ENCODE results near the gene CLCC1. TPM values are rescaled to one million over a fixed set of nuclear protein-coding genes. Genes with fewer than 3 reads are reported as not detected.

Gene CLCC1
- total and polyA plus RNA-seq, 2 experiments from 2014 or later: 16.6 to 18.4 TPM

DNA sequence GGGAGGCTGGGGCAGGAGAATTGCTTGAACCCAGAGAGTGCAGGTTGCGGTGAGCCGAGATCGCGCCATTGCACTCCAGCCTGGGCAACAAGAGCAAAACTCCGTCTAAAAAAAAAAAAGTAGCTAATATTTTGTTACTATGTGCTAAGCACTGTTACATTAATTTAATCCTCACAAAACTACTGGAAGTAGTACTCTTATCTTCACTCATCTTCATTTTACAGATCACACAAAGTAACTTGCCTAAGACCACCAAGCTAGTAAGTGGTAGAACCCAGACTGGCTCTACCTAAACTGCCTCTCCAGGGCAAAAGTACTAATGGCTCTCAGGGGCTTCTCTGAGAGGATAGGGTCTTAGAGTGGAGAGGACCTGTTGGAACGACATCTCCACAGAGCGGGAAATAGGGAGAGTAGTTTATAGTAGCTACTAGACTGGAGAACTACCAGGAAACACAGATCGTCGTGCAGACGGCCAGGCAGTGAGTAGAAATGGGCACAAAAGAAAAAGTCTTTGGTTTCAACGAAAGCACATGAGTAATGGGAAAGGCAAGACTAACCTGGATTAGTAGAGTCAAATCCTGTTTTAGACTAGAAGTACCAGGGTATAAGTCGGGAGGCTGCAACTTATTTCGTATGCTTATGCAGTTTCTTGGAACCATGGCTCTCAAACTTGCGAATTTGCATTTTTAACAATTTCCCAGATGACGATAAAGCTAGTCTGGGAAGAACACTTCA lies 1.4 kb downstream of the CLCC1 start:
- no peak overlapping the region for H2AFZ ChIP-seq
- no peaks in the 10 kb centered on the region for H3K9me3 Mint-ChIP-seq
- H3K9me2 ChIP-seq (ENCODE audit: insufficient read depth): no peaks in the 10 kb centered on the region
- H3K4me3 Mint-ChIP-seq: peak overlapping the region; percentile 81
- 0 out of 2 replicates have a peak, but pooled peaks cover 5% of the 10 kb centered on the region for H3F3A ChIP-seq (replicated peaks; ENCODE audit: low read depth)
- H3K36me3 Mint-ChIP-seq (ENCODE audit: low read depth): no peaks in the 10 kb centered on the region
- ATAC-seq (no peak), DNase-seq (ENCODE audit: low spot score) (no peak)
- H3K4me3 ChIP-seq: peak overlapping the region; percentile 88
- peaks cover 58% of the 10 kb centered on the region for H3K79me2 ChIP-seq (replicated peaks; ENCODE audit: insufficient read depth)
- no peaks in the 10 kb centered on the region for H3K27me3 ChIP-seq (ENCODE audit: insufficient read depth)
- no peak overlapping the region for H3K27ac ChIP-seq (ENCODE audit: low read depth)
- H3K27ac Mint-ChIP-seq: no peak overlapping the region
- peaks cover 9% of the 10 kb centered on the region for H3K4me1 Mint-ChIP-seq
- peaks cover 2% of the 10 kb centered on the region for H3K27me3 Mint-ChIP-seq (ENCODE audit: insufficient read depth, low read depth, poor library complexity)
- H3K4me2 ChIP-seq: peak overlapping the region; percentile 81
- no peak for TF ChIP-seq EZH2phosphoT487 (IDR thresholded peaks at IDR 0.05; ENCODE audit: unreplicated experiment)
- no peak for TF ChIP-seq ZNF331 (CRISPR knock-in tag; IDR thresholded peaks at IDR 0.05; ENCODE audit: low read depth)
- TF ChIP-seq, protein P1, sequence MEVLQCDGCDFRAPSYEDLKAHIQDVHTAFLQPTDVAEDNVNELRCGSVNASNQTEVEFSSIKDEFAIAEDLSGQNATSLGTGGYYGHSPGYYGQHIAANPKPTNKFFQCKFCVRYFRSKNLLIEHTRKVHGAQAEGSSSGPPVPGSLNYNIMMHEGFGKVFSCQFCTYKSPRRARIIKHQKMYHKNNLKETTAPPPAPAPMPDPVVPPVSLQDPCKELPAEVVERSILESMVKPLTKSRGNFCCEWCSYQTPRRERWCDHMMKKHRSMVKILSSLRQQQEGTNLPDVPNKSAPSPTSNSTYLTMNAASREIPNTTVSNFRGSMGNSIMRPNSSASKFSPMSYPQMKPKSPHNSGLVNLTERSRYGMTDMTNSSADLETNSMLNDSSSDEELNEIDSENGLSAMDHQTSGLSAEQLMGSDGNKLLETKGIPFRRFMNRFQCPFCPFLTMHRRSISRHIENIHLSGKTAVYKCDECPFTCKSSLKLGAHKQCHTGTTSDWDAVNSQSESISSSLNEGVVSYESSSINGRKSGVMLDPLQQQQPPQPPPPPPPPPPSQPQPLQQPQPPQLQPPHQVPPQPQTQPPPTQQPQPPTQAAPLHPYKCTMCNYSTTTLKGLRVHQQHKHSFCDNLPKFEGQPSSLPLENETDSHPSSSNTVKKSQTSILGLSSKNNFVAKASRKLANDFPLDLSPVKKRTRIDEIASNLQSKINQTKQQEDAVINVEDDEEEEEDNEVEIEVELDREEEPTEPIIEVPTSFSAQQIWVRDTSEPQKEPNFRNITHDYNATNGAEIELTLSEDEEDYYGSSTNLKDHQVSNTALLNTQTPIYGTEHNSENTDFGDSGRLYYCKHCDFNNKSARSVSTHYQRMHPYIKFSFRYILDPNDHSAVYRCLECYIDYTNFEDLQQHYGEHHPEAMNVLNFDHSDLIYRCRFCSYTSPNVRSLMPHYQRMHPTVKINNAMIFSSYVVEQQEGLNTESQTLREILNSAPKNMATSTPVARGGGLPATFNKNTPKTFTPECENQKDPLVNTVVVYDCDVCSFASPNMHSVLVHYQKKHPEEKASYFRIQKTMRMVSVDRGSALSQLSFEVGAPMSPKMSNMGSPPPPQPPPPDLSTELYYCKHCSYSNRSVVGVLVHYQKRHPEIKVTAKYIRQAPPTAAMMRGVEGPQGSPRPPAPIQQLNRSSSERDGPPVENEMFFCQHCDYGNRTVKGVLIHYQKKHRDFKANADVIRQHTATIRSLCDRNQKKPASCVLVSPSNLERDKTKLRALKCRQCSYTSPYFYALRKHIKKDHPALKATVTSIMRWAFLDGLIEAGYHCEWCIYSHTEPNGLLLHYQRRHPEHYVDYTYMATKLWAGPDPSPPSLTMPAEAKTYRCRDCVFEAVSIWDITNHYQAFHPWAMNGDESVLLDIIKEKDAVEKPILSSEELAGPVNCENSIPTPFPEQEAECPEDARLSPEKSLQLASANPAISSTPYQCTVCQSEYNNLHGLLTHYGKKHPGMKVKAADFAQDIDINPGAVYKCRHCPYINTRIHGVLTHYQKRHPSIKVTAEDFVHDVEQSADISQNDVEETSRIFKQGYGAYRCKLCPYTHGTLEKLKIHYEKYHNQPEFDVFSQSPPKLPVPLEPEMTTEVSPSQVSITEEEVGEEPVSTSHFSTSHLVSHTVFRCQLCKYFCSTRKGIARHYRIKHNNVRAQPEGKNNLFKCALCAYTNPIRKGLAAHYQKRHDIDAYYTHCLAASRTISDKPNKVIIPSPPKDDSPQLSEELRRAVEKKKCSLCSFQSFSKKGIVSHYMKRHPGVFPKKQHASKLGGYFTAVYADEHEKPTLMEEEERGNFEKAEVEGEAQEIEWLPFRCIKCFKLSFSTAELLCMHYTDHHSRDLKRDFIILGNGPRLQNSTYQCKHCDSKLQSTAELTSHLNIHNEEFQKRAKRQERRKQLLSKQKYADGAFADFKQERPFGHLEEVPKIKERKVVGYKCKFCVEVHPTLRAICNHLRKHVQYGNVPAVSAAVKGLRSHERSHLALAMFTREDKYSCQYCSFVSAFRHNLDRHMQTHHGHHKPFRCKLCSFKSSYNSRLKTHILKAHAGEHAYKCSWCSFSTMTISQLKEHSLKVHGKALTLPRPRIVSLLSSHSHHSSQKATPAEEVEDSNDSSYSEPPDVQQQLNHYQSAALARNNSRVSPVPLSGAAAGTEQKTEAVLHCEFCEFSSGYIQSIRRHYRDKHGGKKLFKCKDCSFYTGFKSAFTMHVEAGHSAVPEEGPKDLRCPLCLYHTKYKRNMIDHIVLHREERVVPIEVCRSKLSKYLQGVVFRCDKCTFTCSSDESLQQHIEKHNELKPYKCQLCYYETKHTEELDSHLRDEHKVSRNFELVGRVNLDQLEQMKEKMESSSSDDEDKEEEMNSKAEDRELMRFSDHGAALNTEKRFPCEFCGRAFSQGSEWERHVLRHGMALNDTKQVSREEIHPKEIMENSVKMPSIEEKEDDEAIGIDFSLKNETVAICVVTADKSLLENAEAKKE (CRISPR knock-in tag; IDR thresholded peaks at IDR 0.05): no peak
- no peak for TF ChIP-seq CREB1 (CRISPR knock-in tag; IDR thresholded peaks at IDR 0.05; ENCODE audit: low read depth)
- no peak for TF ChIP-seq POLR2AphosphoS5 (IDR thresholded peaks at IDR 0.05; ENCODE audit: low read depth)
- no peak for TF ChIP-seq JUNB (IDR thresholded peaks at IDR 0.05; ENCODE audit: unreplicated experiment)
- H3K4me1 ChIP-seq (ENCODE audit: insufficient read depth): peaks cover 19% of the 10 kb centered on the region
- H4K20me1 ChIP-seq (replicated peaks; ENCODE audit: insufficient read depth): no peaks in the 10 kb centered on the region; the same call in none of the 2 replicates
- H3K36me3 ChIP-seq (ENCODE audit: insufficient read depth): no peaks in the 10 kb centered on the region; the same call in 1 of the 2 replicates

All from GM23338 (cell line).